HCT116 (cell line): Measurements from ENCODE around the gene SHTN1. TPM values are rescaled to one million over a fixed set of nuclear protein-coding genes. Genes with fewer than 3 reads are reported as not detected.

Source experiments
- ATAC-seq: fragments of 200-7000 bp; cut with Tn5 transposase; 2 replicates; pipeline ENCODE4 v1.9.1; 2020; ENCODE audit warnings: mild to moderate bottlenecking, moderate library complexity
- BruUV-seq: library from RNA; stranded (reverse); fragments of 400-500 nt; replicated peaks from 2 replicates; lab custom pipeline; 2021; lab: Mats Ljungman, UMichigan
- CTCF ChIA-PET: fragments of 300-600 bp; sonication (Branson Sonifier 250); formaldehyde crosslinking; loops from one replicate; lab custom pipeline; 2021; ENCODE audit warnings: antibody characterized with exemption; lab: Charles Lee
- POLR2A ChIA-PET: fragments of 300-600, 350-600 bp; sonication (Branson Sonifier 250); formaldehyde crosslinking; loops from one replicate; lab custom pipeline; 2021; ENCODE audit warnings: antibody characterized with exemption; lab: Charles Lee
- RAD21 ChIA-PET, 2 experiments: fragments of 300-600 bp; sonication (Branson Sonifier 250); formaldehyde crosslinking; loops; one replicate each; lab custom pipeline; 2023; ENCODE audit warnings: low total read pairs in 2 of 2; ENCODE audit not compliant: uncharacterized antibody in 2 of 2, unreplicated experiment in 2 of 2, low non-redundant PET in 1 of 2; lab: Charles Lee
- DNase-seq: peaks from one replicate; pipeline ENCODE4 v3.0.0-alpha.2; 2010; ENCODE audit warnings: low read depth, low spot score
- H2AFZ ChIP-seq: fragments of 200-600 bp; shearing (Covaris generic), sonication (generic); 2 replicates; pipeline ENCODE4 v1.6.1; 2017; ENCODE audit warnings: low read depth, mixed run types, mixed read lengths, antibody characterized with exemption, low read length; ENCODE audit not compliant: poor library complexity, severe bottlenecking
- H3K27ac ChIP-seq: 2 replicates; pipeline ENCODE4 v1.5.1; 2012; ENCODE audit warnings: low read depth, low read length
- H3K27me3 ChIP-seq: fragments of 200-600 bp; sonication (generic); 2 replicates; pipeline ENCODE4 v1.6.1; 2016; ENCODE audit warnings: mixed run types, low read length, mixed read lengths; ENCODE audit not compliant: insufficient read depth
- H3K36me3 ChIP-seq, 2 experiments: fragments of 200-500 bp in 1 of 2; fragments of 200-600 bp in 1 of 2; sonication (Bioruptor generic) in 1 of 2; sonication (generic) in 1 of 2; 2 replicates each; pipeline versions ENCODE4 v1.5.1 to v1.6.1; 2014 to 2016; ENCODE audit warnings: low read length in 2 of 2, inconsistent platforms in 1 of 2, mixed read lengths in 1 of 2, mixed run types in 1 of 2; ENCODE audit not compliant: insufficient read depth in 2 of 2, control insufficient read depth in 1 of 2
- H3K4me1 ChIP-seq, 2 experiments: fragments of 200-600 bp in 1 of 2; sonication (generic) in 1 of 2; 2 replicates each; pipeline versions ENCODE4 v1.5.1 to v1.6.1; 2012 to 2017; ENCODE audit warnings: low read length in 2 of 2, inconsistent platforms in 1 of 2, mild to moderate bottlenecking in 1 of 2, mixed read lengths in 1 of 2, mixed run types in 1 of 2, moderate library complexity in 1 of 2; ENCODE audit not compliant: insufficient read depth in 2 of 2, control insufficient read depth in 1 of 2
- H3K4me2 ChIP-seq: fragments of 200-600 bp; sonication (generic); 2 replicates; pipeline ENCODE4 v1.6.1; 2017; ENCODE audit warnings: mixed run types, low read length, mixed read lengths
- H3K4me3 ChIP-seq, 2 experiments: fragments of 200-600 bp in 1 of 2; sonication (generic) in 1 of 2; replicated peaks in 1 of 2; 2 replicates each; pipeline ENCODE4 v1.5.1; 2011 to 2016; ENCODE audit warnings: low read length in 2 of 2, control low read depth in 1 of 2, low read depth in 1 of 2, mild to moderate bottlenecking in 1 of 2, mixed read lengths in 1 of 2, mixed run types in 1 of 2
- H3K79me2 ChIP-seq: fragments of 200-600 bp; sonication (generic); 2 replicates; pipeline ENCODE4 v1.6.1; 2017; ENCODE audit warnings: mild to moderate bottlenecking, mixed run types, low read length, moderate library complexity, mixed read lengths; ENCODE audit not compliant: insufficient read depth
- H3K9ac ChIP-seq: fragments of 200-600 bp; sonication (generic); 2 replicates; pipeline ENCODE4 v1.6.1; 2016; ENCODE audit warnings: low read length, mixed read lengths
- H3K9me2 ChIP-seq: fragments of 200-600 bp; sonication (generic), shearing (Covaris generic); 2 replicates; pipeline ENCODE4 v1.6.1; 2017; ENCODE audit warnings: mixed run types, mild to moderate bottlenecking, moderate library complexity; ENCODE audit not compliant: insufficient read depth
- H3K9me3 ChIP-seq, 2 experiments: fragments of 200-500 bp in 1 of 2; fragments of 200-600 bp in 1 of 2; sonication (Bioruptor generic) in 1 of 2; sonication (generic) in 1 of 2; 2 replicates each; pipeline ENCODE4 v1.6.1; 2014 to 2017; ENCODE audit warnings: low read length in 2 of 2, mixed read lengths in 2 of 2, inconsistent platforms in 1 of 2, low read depth in 1 of 2, mild to moderate bottlenecking in 1 of 2, mixed run types in 1 of 2, moderate library complexity in 1 of 2; ENCODE audit not compliant: control insufficient read depth in 1 of 2, insufficient read depth in 1 of 2
- H4K20me1 ChIP-seq: fragments of 200-600 bp; sonication (generic), shearing (Covaris generic); 2 replicates; pipeline ENCODE4 v1.6.1; 2017; ENCODE audit warnings: mixed run types, mild to moderate bottlenecking, moderate library complexity; ENCODE audit not compliant: insufficient read depth
- ATF3 ChIP-seq: IDR thresholded peaks from 2 replicates; pipeline ENCODE4 v1.6.1; 2012
- CEBPB ChIP-seq: IDR thresholded peaks from 2 replicates; pipeline ENCODE4 v1.6.1; 2012; ENCODE audit warnings: low read depth
- CTCF ChIP-seq, 3 experiments: fragments of 200-600 bp in 1 of 3; sonication (generic) in 1 of 3; IDR thresholded peaks in 2 of 3; conservative IDR thresholded peaks in 1 of 3; 2 replicates each; pipeline ENCODE4 v1.5.1; 2012 to 2017; ENCODE audit warnings: low read depth in 2 of 3, low read length in 2 of 3, antibody characterized with exemption in 1 of 3, borderline replicate concordance in 1 of 3, control low read depth in 1 of 3, mild to moderate bottlenecking in 1 of 3, mixed read lengths in 1 of 3, mixed run types in 1 of 3, moderate library complexity in 1 of 3; ENCODE audit not compliant: insufficient read depth in 1 of 3
- EGR1 ChIP-seq: IDR thresholded peaks from 2 replicates; pipeline ENCODE4 v1.6.1; 2012; ENCODE audit warnings: low read depth
- ELF1 ChIP-seq: IDR thresholded peaks from 2 replicates; pipeline ENCODE4 v1.6.1; 2012; ENCODE audit warnings: low read depth, borderline replicate concordance
- EZH2phosphoT487 ChIP-seq: fragments of 200-600 bp; IDR thresholded peaks from 2 replicates; pipeline ENCODE4 v1.6.1; 2018; ENCODE audit warnings: antibody characterized with exemption, borderline replicate concordance
- FOSL1 ChIP-seq: IDR thresholded peaks from 2 replicates; pipeline ENCODE4 v1.6.1; 2012; ENCODE audit warnings: low read depth
- MAX ChIP-seq: IDR thresholded peaks from 2 replicates; pipeline ENCODE4 v1.6.1; 2012
- RAD21 ChIP-seq: IDR thresholded peaks from 2 replicates; pipeline ENCODE4 v1.6.1; 2012; ENCODE audit warnings: low read depth, mild to moderate bottlenecking
- SP1 ChIP-seq: IDR thresholded peaks from 2 replicates; pipeline ENCODE4 v1.6.1; 2012; ENCODE audit warnings: low read depth
- YY1 ChIP-seq: IDR thresholded peaks from 2 replicates; pipeline ENCODE4 v1.6.1; 2011; ENCODE audit warnings: low read length, low read depth, moderate library complexity, mild to moderate bottlenecking; ENCODE audit not compliant: insufficient replicate concordance; ENCODE audit errors: extremely low read depth
- ZBTB33 ChIP-seq: IDR thresholded peaks from 2 replicates; pipeline ENCODE4 v1.6.1; 2011; ENCODE audit warnings: mild to moderate bottlenecking, low read length, moderate library complexity; ENCODE audit not compliant: insufficient replicate concordance; ENCODE audit errors: extremely low read depth
- ZFX ChIP-seq: fragments of 450-650 bp; IDR thresholded peaks from 2 replicates; pipeline ENCODE4 v1.6.1; 2017
- intact Hi-C: fragments of 100-400 bp; cut with micrococcal nuclease; formaldehyde crosslinking; loops from 2 replicates; pipeline ENCODE4 v1.10.0; 2022
- total RNA-seq: library from RNA; stranded (reverse); gene quantifications from one replicate; pipeline ENCODE4 v1.2.1, GENCODE V29; 2021; ENCODE audit not compliant: unreplicated experiment

Gene SHTN1
- total RNA-seq, 1 experiment from 2014 or later: 64.0 TPM

GRCh38 chr10:116864436-116864835 is 140.6 kb downstream of the SHTN1 start (continued):
- TF ChIP-seq ZBTB33 (no peak), RAD21 (no peak), SP1 (no peak), FOSL1 (no peak)
- TF ChIP-seq, all 23 proteins: peak for 0

- H3K9ac ChIP-seq: no peak overlapping the region
- intact Hi-C loops: no loop called here
- ATAC-seq (no peak), DNase-seq (no peak)
- H3K79me2 ChIP-seq: no peaks in the 10 kb centered on the region
- ChIA-PET CTCF (no interaction called here), POLR2A (no interaction called here), RAD21 (no interaction called here)
- TF ChIP-seq EGR1: no peak
- no peak for TF ChIP-seq CTCF (IDR thresholded peaks at IDR 0.05 in 2 of 3, conservative IDR thresholded peaks at IDR 0.05 in 1 of 3; ENCODE audit: borderline replicate concordance in 1 of 3, insufficient read depth in 1 of 3, low read depth in 2 of 3, low read length in 2 of 3)
- TF ChIP-seq MAX: no peak
- TF ChIP-seq RAD21: no peak
- no peak for TF ChIP-seq ELF1
- TF ChIP-seq EZH2phosphoT487: no peak
- TF ChIP-seq YY1: no peak
- no peak for TF ChIP-seq ATF3
- TF ChIP-seq ZFX: no peak
- no peak for TF ChIP-seq CEBPB
- TF ChIP-seq SP1: no peak
- peaks cover 0 to 10% of the 10 kb centered on the region in 2 experiments; a peak in 1 of 4 replicates for H3K9me3 ChIP-seq
- no peak overlapping the region for H3K4me3 ChIP-seq
- no TSS peak for BruUV-seq
- no peaks in the 10 kb centered on the region for H3K27me3 ChIP-seq
- no peak overlapping the region for H3K27ac ChIP-seq
- no peaks in the 10 kb centered on the region for H4K20me1 ChIP-seq
- H2AFZ ChIP-seq: no peak overlapping the region
- H3K4me1 ChIP-seq: no peaks in the 10 kb centered on the region
- no peaks in the 10 kb centered on the region for H3K9me2 ChIP-seq
- H3K36me3 ChIP-seq: no peaks in the 10 kb centered on the region
- H3K4me2 ChIP-seq: no peak overlapping the region
Measured at GRCh38 chr10:116861796-116862195, 143.2 kb downstream of the SHTN1 start.
